ENCODE data around the gene ALG5.

ALG5 gene

DNA sequence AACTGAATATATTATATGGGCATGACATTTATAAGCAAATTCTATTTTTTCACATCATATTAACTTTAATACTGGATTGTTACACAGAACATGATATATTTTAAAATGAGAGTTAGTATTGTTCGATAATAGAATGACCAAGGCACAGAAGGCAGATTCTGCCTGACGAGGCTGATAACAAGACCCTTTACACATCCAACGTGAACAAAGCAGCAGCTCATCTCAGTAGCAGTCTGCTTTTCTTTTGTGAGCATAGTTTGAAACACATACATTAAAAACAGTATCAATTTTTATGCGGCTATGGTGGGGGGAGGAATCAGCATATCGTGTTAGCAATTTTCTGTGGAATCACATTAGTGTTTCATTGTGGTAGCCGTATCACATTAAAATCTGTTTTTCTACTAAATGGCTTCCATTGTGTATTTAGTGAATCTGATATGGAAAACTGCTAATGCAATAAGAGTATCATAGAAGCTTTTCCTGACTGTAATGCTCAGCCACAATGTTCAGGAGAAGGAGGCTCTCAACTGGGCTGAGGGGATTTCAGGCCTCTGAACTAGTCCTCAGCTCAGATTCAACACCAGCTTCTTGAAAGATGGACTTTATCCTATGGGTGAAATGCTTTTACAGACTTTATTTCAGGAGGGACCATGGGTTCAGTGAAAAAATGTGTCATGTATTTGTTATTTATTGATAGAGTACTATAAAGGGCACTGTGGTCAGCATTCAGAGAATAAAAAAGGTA, 83.1 kb downstream of the ALG5 start:
- DNase-seq (ENCODE audit: low read depth in 3 of 3): no peak

- no peak for DNase-seq (ENCODE audit: low read depth in 3 of 3)
These were observed 84.0 kb downstream of the ALG5 start for GRCh38 chr13:36915106-36915505.

- no peak for DNase-seq (ENCODE audit: low read depth in 3 of 3)
These were observed 84.5 kb downstream of the ALG5 start for GRCh38 chr13:36914648-36915047.

DNA sequence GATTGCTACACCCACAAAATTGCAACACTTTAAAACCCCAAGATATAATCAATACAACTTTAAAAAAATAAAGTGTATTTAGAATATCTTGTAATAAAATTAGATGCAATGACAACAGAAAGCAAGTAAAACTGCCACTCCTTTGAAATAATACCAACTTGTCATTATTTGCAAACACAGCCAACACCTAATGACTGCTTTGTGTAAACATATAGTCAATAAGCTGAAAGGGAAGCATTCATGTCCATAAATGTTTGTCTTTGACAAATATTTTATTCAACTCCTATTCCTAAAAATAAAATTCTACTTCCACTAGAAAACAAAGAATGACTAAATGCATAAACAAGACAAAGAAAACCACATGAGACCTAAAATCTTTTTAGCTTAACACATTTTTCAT, 85.7 kb downstream of the ALG5 start:
- DNase-seq (ENCODE audit: low read depth in 3 of 3): no peak

DNA sequence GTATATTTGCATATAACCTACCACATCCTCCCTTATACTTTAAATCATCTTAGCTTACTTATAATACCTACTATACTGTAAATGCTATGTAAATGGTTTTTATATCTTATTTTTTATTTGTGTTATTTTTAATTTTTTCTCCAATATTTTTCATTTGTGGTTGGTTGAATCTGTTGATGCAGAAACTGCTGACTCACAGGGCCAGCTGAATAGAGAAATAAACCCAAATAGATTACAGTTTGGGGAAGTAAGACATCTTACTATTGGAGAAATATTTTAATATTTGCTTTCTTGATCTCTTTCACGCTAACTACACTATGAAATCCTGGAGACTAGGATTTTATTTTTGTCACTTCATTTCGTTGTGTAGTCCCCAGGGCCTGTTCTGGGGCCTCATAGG, 86.2 kb downstream of the ALG5 start:
- DNase-seq (ENCODE audit: low read depth in 3 of 3): no peak

DNA sequence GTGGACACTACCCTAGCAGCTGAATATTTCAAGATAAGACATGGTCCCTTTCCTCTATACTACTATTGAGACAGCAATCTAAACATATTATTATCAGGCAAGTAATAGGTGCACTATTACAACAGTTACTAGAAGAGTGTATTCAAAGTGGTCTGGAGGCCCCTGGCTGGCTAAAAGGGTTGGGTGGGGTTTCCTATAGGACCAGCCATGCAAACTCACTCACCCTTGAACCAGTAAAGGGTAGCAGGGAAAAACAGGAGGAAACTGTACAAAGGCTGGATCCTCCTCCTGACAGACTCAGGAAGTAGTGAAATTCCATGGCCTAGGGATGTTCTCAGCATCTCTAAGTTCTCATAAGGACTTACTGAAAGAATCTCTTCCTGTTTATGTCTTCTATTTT, 86.8 kb downstream of the ALG5 start:
- DNase-seq (ENCODE audit: low read depth in 3 of 3): no peak

DNA sequence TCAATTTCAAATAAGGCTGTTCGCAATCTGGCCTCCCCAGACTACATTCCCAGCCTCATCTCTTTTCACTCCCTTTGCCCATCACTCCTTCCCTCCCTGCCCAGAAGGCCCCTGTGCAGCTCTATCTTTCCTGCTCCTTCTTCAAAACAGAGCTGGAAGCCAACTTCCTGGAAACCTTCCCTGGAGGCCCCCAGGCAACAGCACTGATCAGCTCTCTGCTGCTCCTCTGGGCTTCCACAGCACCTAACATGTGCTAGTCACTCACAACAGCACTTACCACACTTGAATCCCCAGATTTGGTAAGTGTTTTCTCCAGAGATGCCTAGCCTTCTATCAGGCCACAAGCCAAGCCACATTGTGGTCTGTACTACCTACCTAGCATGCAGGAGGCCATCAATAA, 88.6 kb downstream of the ALG5 start:
- DNase-seq (ENCODE audit: low read depth in 3 of 3): no peak

DNA sequence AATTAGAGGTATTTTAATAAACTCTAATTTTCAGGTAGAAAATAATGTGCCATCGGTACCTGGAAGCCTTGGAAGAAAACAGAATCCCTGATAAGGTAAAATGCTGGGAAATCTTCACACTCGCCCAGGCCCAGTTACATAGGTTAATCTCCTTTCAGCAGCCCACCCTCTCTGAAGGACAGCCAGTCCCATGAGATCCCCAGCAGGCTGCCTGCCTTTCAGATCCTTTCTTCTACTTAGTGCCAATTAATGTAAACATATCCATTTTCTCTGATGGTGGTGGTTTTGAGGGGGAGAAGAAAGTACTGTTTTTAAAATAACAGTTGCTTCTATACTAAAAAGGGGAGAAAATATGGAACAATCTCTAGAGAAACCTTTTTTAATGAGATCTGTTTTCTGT, 91.3 kb downstream of the ALG5 start:
- DNase-seq (ENCODE audit: low read depth in 3 of 3): no peak

- DNase-seq (ENCODE audit: low read depth in 3 of 3): no peak
These were observed 91.9 kb downstream of the ALG5 start for GRCh38 chr13:36907266-36907665.

DNA sequence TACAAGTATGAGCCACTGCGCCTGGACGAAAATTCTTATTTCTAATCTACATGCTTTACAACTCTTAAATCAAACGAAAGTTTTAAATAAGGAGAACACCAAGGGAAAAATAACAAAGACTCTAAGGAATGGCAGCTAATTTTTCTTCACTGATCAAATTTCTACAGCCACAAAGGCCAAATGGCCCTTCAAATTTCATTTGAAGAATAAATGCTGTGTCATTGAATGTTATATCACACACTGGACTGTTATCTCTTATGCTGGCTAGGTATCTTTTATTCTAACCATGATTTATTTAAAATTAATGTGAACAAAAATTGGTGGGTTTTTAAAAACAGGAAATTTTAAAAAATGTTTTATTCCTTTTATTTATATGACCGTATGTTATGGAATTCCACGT, 93.2 kb downstream of the ALG5 start:
- no peak for DNase-seq (ENCODE audit: low read depth in 3 of 3)

DNA sequence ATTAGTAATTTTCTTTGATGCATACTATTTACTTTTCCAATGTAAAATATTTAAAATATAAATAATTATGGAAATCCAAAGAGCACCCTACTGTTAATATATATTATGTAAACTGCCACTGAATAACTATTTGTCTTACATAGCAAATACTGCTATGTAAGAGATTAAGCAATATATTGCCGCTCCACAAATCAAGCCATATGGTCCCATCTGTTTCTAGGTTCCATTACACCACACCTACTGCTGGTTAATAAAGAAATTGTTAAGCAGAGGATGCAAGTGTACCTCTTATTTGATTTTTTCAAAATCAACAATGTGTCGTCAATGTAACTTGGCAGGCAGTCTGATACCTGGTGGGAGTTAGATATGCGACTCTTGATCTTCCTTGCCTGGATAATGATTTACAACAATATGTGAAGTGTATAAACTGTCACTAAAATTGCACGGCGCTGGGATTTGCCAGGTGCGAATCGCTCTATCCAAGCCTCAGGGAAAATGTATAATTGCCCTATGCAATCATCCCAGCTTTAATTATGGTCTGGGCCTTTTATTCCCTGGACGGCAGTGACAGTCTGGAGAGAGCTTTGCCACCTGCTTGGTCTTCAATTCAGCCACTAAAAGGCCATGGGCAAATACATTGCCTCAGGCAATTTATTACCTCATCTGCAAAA, 95.1 kb downstream of the ALG5 start:
- DNase-seq (ENCODE audit: low read depth in 3 of 3): no peak

Measured in stimulated activated CD4-positive, alpha-beta T cell treated with anti-CD3 and anti-CD28 coated beads, TNF-alpha, amount 100 ng/mL, for 48 hours (primary cell).